HEK293T (cell line): ENCODE data around the gene FAM114A2.

Source experiments
- BHLHE40 ChIP-seq: fragments of 450-650 bp; IDR thresholded peaks from 2 replicates; pipeline ENCODE4 v1.6.1; 2016; ENCODE audit warnings: mild to moderate bottlenecking, moderate library complexity, borderline replicate concordance
- CTBP1 ChIP-seq: fragments of 450-650 bp; IDR thresholded peaks from 2 replicates; pipeline ENCODE4 v1.6.1; 2016; ENCODE audit warnings: borderline replicate concordance
- ELF4 ChIP-seq: fragments of 450-650 bp; IDR thresholded peaks from 2 replicates; pipeline ENCODE4 v1.6.1; 2017; ENCODE audit warnings: antibody characterized with exemption
- FOXA1 ChIP-seq: fragments of 450-650 bp; IDR thresholded peaks from 2 replicates; pipeline ENCODE4 v1.6.1; 2016; ENCODE audit warnings: mild to moderate bottlenecking
- FOXK2 ChIP-seq: fragments of 450-650 bp; IDR thresholded peaks from 2 replicates; pipeline ENCODE4 v1.6.1; 2016; ENCODE audit warnings: mild to moderate bottlenecking
- HDGF ChIP-seq: fragments of 450-650 bp; IDR thresholded peaks from 2 replicates; pipeline ENCODE4 v1.6.1; 2017; ENCODE audit warnings: antibody characterized with exemption, borderline replicate concordance
- L3MBTL2 ChIP-seq: fragments of 450-650 bp; conservative IDR thresholded peaks from 2 replicates; pipeline ENCODE4 v1.6.1; 2016; ENCODE audit warnings: mild to moderate bottlenecking
- LEF1 ChIP-seq: fragments of 450-650 bp; IDR thresholded peaks from 2 replicates; pipeline ENCODE4 v1.6.1; 2017; ENCODE audit warnings: mild to moderate bottlenecking, borderline replicate concordance
- NFRKB ChIP-seq: fragments of 450-650 bp; IDR thresholded peaks from 2 replicates; pipeline ENCODE4 v1.6.1; 2016; ENCODE audit warnings: mild to moderate bottlenecking, moderate library complexity
- SP1 ChIP-seq: fragments of 450-650 bp; IDR thresholded peaks from 2 replicates; pipeline ENCODE4 v1.6.1; 2017
- TARDBP ChIP-seq: fragments of 450-650 bp; IDR thresholded peaks from 2 replicates; pipeline ENCODE4 v1.6.1; 2016
- TF ChIP-seq, protein P1 (sequence below): fragments of 450-650 bp; IDR thresholded peaks from 2 replicates; pipeline ENCODE4 v1.6.1; 2016

GRCh38 chr5:153988510-153988909 lies 50.2 kb downstream of the FAM114A2 start:
- TF ChIP-seq FOXK2 (no peak), BHLHE40 (no peak), HDGF (no peak), NFRKB (no peak), CTBP1 (no peak), LEF1 (no peak), TARDBP (no peak), SP1 (no peak), FOXA1 (no peak), ELF4 (no peak), L3MBTL2 (no peak)
- TF ChIP-seq, protein P1, sequence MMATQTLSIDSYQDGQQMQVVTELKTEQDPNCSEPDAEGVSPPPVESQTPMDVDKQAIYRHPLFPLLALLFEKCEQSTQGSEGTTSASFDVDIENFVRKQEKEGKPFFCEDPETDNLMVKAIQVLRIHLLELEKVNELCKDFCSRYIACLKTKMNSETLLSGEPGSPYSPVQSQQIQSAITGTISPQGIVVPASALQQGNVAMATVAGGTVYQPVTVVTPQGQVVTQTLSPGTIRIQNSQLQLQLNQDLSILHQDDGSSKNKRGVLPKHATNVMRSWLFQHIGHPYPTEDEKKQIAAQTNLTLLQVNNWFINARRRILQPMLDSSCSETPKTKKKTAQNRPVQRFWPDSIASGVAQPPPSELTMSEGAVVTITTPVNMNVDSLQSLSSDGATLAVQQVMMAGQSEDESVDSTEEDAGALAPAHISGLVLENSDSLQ, result no peak
